Thoracic aorta endothelial cell (primary cell): ENCODE measurements around the gene ZCCHC3. TPM values are rescaled to one million over a fixed set of nuclear protein-coding genes. Genes with fewer than 3 reads are reported as not detected.

Experiments
- total RNA-seq: library from RNA; depleted of rRNA; stranded (reverse); fragments of >200 nt; gene quantifications from 2 replicates; pipeline ENCODE4 v1.2.3, GENCODE V29; 2012

Gene ZCCHC3
- total RNA-seq, result 14.9 and 15.3 TPM in 2 replicates

GRCh38 chr20:297098-297924, at the start of gene ZCCHC3:
Gene ZCCHC3 (plus strand): TSS chr20:297570. CDS start chr20:297587, 17 bp downstream.

GRCh38 chr20:257419-257818, 40.0 kb upstream of the ZCCHC3 start, which contains the start of gene DEFB132:
Gene DEFB132 (plus strand): TSS chr20:257724. CDS start chr20:257779, 55 bp downstream.

GRCh38 chr20:290084-290831, 7.1 kb upstream of the ZCCHC3 start, which contains the start of gene C20orf96:
Gene C20orf96 (minus strand): TSS chr20:290750. CDS start chr20:290610, 140 bp downstream.

GRCh38 chr20:325045-325888, 27.9 kb downstream of the ZCCHC3 start, which contains the start of gene SOX12:
Gene SOX12 (plus strand): TSS chr20:325552. CDS start chr20:325925, 373 bp downstream.

GRCh38 chr20:346640-347316, 49.4 kb downstream of the ZCCHC3 start, which contains the start of gene NRSN2:
Gene NRSN2 (plus strand): TSS chr20:347111. CDS start chr20:349644, 2,533 bp downstream.

Other genes starting within 250 kb of the ZCCHC3 start
- not detected in 2 replicates for gene DEFB125, start 209.9 kb upstream of the ZCCHC3 start, total RNA-seq
- not detected in 2 replicates for gene DEFB126, start 155.0 kb upstream of the ZCCHC3 start, total RNA-seq
- gene DEFB127, start 140.1 kb upstream of the ZCCHC3 start, total RNA-seq, result not detected in 2 replicates
- gene DEFB128, start 107.9 kb upstream of the ZCCHC3 start, total RNA-seq, result not detected in 2 replicates
- gene DEFB129, start 70.3 kb upstream of the ZCCHC3 start, total RNA-seq, result not detected in 2 replicates
- not detected in 2 replicates for gene DEFB132, start 39.8 kb upstream of the ZCCHC3 start, total RNA-seq
- gene C20orf96, start 6.8 kb upstream of the ZCCHC3 start, total RNA-seq, result 3.2 and 4.9 TPM in 2 replicates
- 9.3 and 10.8 TPM in 2 replicates for gene SOX12, start 28.0 kb downstream of the ZCCHC3 start, total RNA-seq
- gene NRSN2, start 49.5 kb downstream of the ZCCHC3 start, total RNA-seq, result 29.0 and 41.0 TPM in 2 replicates
- gene TRIB3, start 83.2 kb downstream of the ZCCHC3 start, total RNA-seq, result 52.1 and 65.8 TPM in 2 replicates
- 55.2 and 62.1 TPM in 2 replicates for gene RBCK1, start 110.7 kb downstream of the ZCCHC3 start, total RNA-seq
- gene TBC1D20, start 165.0 kb downstream of the ZCCHC3 start, total RNA-seq, result 27.4 and 28.3 TPM in 2 replicates
- 203 and 263 TPM in 2 replicates for gene CSNK2A1, start 246.2 kb downstream of the ZCCHC3 start, total RNA-seq